GM12878 (cell line): Measurements from ENCODE around the gene XG.

Experiments
- ETV6 ChIP-seq, 2 experiments: fragments of 450-650 bp in 1 of 2; IDR thresholded peaks in 1 of 2; conservative IDR thresholded peaks in 1 of 2; 2 replicates each; pipeline ENCODE4 v1.6.1; 2014; ENCODE audit warnings: antibody characterized with exemption in 1 of 2, borderline replicate concordance in 1 of 2, low read depth in 1 of 2, mild to moderate bottlenecking in 1 of 2, moderate library complexity in 1 of 2
- EZH2 ChIP-seq: IDR thresholded peaks from 2 replicates; pipeline ENCODE4 v1.6.1; 2012; ENCODE audit warnings: low read depth, mild to moderate bottlenecking, control low read depth, inconsistent platforms, low read length, borderline replicate concordance; ENCODE audit not compliant: control insufficient read depth
- FOXM1 ChIP-seq: IDR thresholded peaks from 2 replicates; pipeline ENCODE4 v1.6.1; 2012; ENCODE audit warnings: low read depth, mild to moderate bottlenecking, inconsistent platforms, low read length, moderate library complexity
- GATAD2B ChIP-seq: fragments of 450-650 bp; conservative IDR thresholded peaks from 2 replicates; pipeline ENCODE4 v1.6.1; 2017; ENCODE audit warnings: low read depth, mild to moderate bottlenecking, moderate library complexity
- NFYA ChIP-seq: IDR thresholded peaks from 2 replicates; pipeline ENCODE4 v1.6.1; 2011; ENCODE audit warnings: low read depth, mild to moderate bottlenecking, low read length, improper control_type of control experiment, borderline replicate concordance
- NR2C2 ChIP-seq: IDR thresholded peaks from 2 replicates; pipeline ENCODE4 v1.6.1; 2011; ENCODE audit warnings: borderline replicate concordance, low read depth; ENCODE audit not compliant: control insufficient read depth, insufficient read length
- POLR2A ChIP-seq: IDR thresholded peaks from 2 replicates; pipeline ENCODE4 v1.6.1; 2011; ENCODE audit warnings: low read depth, mild to moderate bottlenecking, low read length
- POLR2AphosphoS2 ChIP-seq: IDR thresholded peaks from 2 replicates; pipeline ENCODE4 v1.6.1; 2011; ENCODE audit warnings: low read depth, mild to moderate bottlenecking, low read length, improper control_type of control experiment, moderate library complexity
- RCOR1 ChIP-seq: conservative IDR thresholded peaks from 2 replicates; pipeline ENCODE4 v1.6.1; 2012; ENCODE audit warnings: low read depth, low read length, improper control_type of control experiment
- SMC3 ChIP-seq: IDR thresholded peaks from 2 replicates; pipeline ENCODE4 v1.6.1; 2011; ENCODE audit warnings: low read length, improper control_type of control experiment, borderline replicate concordance
- SUPT20H ChIP-seq: IDR thresholded peaks from 2 replicates; pipeline ENCODE4 v1.6.1; 2011; ENCODE audit warnings: low read depth, mild to moderate bottlenecking, low read length, moderate library complexity, borderline replicate concordance; ENCODE audit not compliant: control insufficient read depth
- ZNF24 ChIP-seq: fragments of 450-650 bp; IDR thresholded peaks from 2 replicates; pipeline ENCODE4 v1.6.1; 2017; ENCODE audit warnings: antibody characterized with exemption, mild to moderate bottlenecking
- TF ChIP-seq, protein P1 (sequence below), 3 experiments: IDR thresholded peaks in 2 of 3; conservative IDR thresholded peaks in 1 of 3; 2 replicates each; pipeline ENCODE4 v1.5.1; 2011; ENCODE audit warnings: low read depth in 3 of 3, low read length in 3 of 3, mild to moderate bottlenecking in 3 of 3, control low read depth in 2 of 3, moderate library complexity in 2 of 3, inconsistent platforms in 1 of 3, mixed read lengths in 1 of 3; ENCODE audit not compliant: control insufficient read depth in 2 of 3, insufficient read depth in 1 of 3; ENCODE audit errors: extremely low read depth in 1 of 3
- TF ChIP-seq, protein P2 (sequence below): fragments of 450-650 bp; IDR thresholded peaks from 2 replicates; pipeline ENCODE4 v1.6.1; 2017; ENCODE audit warnings: mild to moderate bottlenecking

DNA sequence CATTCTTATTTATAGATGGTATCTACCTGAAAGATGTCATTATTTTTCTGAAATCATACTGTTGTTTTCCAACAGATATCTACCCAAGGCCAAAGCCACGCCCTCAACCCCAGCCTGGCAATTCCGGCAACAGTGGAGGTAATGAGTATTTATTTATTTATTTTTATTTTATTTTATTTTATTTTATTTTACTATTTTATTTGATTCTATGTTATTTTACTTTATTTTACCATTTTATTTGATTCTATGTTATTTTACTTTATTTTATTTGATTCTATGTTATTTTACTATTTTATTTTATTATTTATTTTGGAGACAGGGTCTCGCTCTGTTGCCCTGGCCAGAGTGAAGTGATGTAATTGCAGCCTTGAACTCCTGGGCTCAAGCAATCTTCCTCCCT is 37.7 kb downstream of the XG start:
- TF ChIP-seq EZH2: no peak
- TF ChIP-seq RCOR1: no peak
- TF ChIP-seq, protein P1, sequence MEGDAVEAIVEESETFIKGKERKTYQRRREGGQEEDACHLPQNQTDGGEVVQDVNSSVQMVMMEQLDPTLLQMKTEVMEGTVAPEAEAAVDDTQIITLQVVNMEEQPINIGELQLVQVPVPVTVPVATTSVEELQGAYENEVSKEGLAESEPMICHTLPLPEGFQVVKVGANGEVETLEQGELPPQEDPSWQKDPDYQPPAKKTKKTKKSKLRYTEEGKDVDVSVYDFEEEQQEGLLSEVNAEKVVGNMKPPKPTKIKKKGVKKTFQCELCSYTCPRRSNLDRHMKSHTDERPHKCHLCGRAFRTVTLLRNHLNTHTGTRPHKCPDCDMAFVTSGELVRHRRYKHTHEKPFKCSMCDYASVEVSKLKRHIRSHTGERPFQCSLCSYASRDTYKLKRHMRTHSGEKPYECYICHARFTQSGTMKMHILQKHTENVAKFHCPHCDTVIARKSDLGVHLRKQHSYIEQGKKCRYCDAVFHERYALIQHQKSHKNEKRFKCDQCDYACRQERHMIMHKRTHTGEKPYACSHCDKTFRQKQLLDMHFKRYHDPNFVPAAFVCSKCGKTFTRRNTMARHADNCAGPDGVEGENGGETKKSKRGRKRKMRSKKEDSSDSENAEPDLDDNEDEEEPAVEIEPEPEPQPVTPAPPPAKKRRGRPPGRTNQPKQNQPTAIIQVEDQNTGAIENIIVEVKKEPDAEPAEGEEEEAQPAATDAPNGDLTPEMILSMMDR (IDR thresholded peaks at IDR 0.05 in 2 of 3, conservative IDR thresholded peaks at IDR 0.05 in 1 of 3; ENCODE audit: control insufficient read depth in 2 of 3, extremely low read depth in 1 of 3, insufficient read depth in 1 of 3, low read depth in 3 of 3, low read length in 3 of 3): no peak
- TF ChIP-seq NFYA: no peak
- no peak for TF ChIP-seq GATAD2B
- TF ChIP-seq SMC3: no peak
- no peak for TF ChIP-seq POLR2AphosphoS2
- no peak for TF ChIP-seq POLR2A
- TF ChIP-seq SUPT20H: no peak
- TF ChIP-seq NR2C2: no peak
- TF ChIP-seq, protein P2, sequence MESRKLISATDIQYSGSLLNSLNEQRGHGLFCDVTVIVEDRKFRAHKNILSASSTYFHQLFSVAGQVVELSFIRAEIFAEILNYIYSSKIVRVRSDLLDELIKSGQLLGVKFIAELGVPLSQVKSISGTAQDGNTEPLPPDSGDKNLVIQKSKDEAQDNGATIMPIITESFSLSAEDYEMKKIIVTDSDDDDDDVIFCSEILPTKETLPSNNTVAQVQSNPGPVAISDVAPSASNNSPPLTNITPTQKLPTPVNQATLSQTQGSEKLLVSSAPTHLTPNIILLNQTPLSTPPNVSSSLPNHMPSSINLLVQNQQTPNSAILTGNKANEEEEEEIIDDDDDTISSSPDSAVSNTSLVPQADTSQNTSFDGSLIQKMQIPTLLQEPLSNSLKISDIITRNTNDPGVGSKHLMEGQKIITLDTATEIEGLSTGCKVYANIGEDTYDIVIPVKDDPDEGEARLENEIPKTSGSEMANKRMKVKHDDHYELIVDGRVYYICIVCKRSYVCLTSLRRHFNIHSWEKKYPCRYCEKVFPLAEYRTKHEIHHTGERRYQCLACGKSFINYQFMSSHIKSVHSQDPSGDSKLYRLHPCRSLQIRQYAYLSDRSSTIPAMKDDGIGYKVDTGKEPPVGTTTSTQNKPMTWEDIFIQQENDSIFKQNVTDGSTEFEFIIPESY: no peak
- no peak for TF ChIP-seq ZNF24
- no peak for TF ChIP-seq FOXM1
- no peak for TF ChIP-seq ETV6 (conservative IDR thresholded peaks at IDR 0.05 in 1 of 2, IDR thresholded peaks at IDR 0.05 in 1 of 2; ENCODE audit: borderline replicate concordance in 1 of 2, low read depth in 1 of 2)
